Measurements from ENCODE around the gene TAF1D.
A peak's percentile ranks its signal among the peaks of the same experiment; 100 is the strongest.
"Not testable (repeated sequence)": the region's sequence is repeated elsewhere in the genome, so short reads cannot be mapped to it uniquely, and the experiment has no call there.

TAF1D gene, protein sequence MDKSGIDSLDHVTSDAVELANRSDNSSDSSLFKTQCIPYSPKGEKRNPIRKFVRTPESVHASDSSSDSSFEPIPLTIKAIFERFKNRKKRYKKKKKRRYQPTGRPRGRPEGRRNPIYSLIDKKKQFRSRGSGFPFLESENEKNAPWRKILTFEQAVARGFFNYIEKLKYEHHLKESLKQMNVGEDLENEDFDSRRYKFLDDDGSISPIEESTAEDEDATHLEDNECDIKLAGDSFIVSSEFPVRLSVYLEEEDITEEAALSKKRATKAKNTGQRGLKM

DNA sequence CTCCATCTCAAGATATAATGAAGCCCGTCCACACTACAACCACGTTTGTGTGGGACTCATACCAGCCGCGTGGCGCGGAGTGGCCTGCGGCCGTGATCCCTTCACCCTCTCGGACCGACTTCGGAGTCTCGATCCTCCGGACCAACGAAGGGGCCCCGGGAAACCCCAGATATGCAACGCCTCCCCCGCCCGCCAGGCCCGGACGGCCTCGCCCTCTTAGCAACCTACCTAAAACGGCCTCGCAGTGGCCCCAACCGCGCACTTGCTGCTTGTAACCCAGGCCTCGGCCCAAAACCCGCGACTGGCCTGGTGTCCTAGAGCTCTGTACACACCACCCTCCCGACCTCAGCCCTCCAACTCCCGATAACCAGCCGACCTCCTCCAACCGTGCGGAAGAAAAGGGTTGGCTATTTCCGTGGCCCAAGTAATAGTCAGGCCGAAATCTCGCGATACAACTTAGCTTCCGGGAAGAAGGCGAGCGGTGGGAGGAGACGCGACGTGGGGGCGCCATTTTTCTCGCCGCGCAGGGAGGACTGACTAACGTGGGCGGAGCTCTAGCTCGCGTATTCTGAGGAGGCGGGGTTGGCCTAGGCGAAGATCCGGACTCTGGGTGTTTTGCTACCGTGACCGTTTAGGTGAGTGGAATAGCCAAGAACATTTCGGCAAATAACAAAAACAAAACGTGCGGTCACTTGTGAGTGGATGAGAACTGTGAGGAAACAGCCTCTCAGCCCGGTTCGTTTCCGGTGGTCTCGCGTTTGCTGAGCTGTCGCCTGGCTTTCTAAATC, at the start of gene TAF1D, which contains the start of gene C11orf54:
Gene TAF1D (minus strand): TSS at position 402 of the 788 bp plus-strand sequence. CDS start 2,191 bp downstream, outside the sequence.
Gene C11orf54 (plus strand): TSS at position 579 of the 788 bp plus-strand sequence. CDS start 5,722 bp downstream, outside the sequence.
- H3K27me3 ChIP-seq (ENCODE audit: low read depth): no peaks in the 10 kb centered on the region
- peak within 1 kb of the TSS; percentile 93 for H3K4me3 ChIP-seq
- H3K9me3 ChIP-seq: no peaks in the 10 kb centered on the region
- peaks cover 40% of the 10 kb centered on the region for H3K4me1 ChIP-seq
- H3K36me3 ChIP-seq (replicated peaks): peaks cover 48% of the 10 kb centered on the region
- peak; percentile 96 to 98 for DNase-seq (ENCODE audit: low spot score in 2 of 2)
- in situ Hi-C loops (cut with MboI; ENCODE audit: low sequenced_read_pairs): loop anchor here (5.0 to 25.0 kb wide), 2 partner anchors 41 to 396 kb away; partner anchors contain the start of genes MED17 and PANX1

DNA sequence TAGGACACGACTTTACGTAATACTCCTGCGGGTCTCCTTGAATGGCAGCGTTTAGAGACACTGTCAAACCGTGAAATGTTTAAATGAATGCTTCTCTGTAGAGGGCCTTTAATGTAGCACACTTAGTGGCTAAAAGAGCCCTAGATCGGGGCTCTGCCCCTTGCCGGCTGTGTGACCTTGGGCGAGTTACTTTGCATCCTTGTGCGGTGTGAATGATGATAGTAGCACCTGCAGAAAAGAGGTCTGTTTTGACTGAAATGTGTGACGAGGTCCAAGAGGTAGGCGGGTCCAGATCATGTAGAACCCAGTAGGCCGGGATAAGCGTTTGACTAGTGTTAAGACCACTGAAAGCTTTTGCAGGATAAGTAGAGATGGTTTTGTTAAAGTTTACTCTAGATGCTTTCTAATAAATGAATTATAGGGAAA, 43.7 kb upstream of the TAF1D start:
- Histone ChIP-seq H3K4me1 (peaks cover 6% of the 10 kb centered on the region; the same call in 1 of the 2 replicates), H3K9me3 (no peaks in the 10 kb centered on the region), H3K36me3 (replicated peaks) (peaks cover 25% of the 10 kb centered on the region), H3K27me3 (ENCODE audit: low read depth) (no peaks in the 10 kb centered on the region), H3K4me3 (peak overlapping the region; percentile 78)
- DNase-seq (ENCODE audit: low spot score in 2 of 2): peak; percentile 23 to 27
- in situ Hi-C loops (cut with MboI; ENCODE audit: low sequenced_read_pairs): loop anchor here (5.0 kb wide), 1 partner anchor 43 kb away; the partner anchor contains the start of genes C11orf54 and TAF1D

DNA sequence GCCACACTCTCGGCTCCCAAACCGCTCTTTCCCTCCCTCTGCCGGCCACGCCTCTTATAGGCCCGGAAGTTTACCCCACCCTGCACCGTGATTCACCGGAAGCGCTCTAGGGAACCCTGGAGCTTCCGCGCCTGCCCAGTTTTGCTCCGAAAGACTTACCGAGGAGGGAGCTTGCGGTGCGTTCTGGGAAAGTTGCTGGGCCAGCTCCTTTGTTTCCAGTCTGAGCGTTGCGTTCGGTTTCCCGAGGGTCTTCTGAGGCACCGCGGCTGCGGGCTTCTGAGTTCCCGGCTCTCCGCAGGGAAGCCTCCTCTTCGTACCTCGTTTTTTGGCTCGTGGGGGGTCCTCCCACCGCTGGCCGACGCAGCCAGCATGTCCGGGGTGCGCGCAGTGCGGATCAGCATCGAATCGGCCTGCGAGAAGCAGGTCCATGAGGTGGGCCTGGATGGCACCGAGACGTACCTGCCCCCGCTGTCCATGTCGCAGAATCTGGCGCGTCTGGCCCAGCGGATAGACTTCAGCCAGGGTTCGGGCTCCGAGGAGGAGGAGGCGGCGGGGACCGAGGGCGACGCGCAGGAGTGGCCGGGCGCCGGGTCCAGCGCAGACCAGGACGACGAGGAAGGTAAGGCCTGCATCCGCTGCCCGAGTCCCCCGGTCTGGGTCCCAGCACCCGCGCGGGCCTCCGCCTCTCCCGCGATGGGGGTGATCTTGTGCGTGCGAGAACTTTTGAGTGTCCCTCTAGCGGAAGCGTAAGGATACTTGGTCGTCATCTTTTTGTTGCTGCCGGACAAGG, 43.0 kb upstream of the TAF1D start, which contains the start of gene MED17:
Gene MED17 (plus strand): TSS at position 138 of the 790 bp plus-strand sequence. CDS start 232 bp downstream, at position 370.
- DNase-seq (ENCODE audit: low spot score in 2 of 2): peak; percentile 93 to 96
- Histone ChIP-seq H3K4me1 (peaks cover 6% of the 10 kb centered on the region; the same call in 1 of the 2 replicates), H3K27me3 (ENCODE audit: low read depth) (no peaks in the 10 kb centered on the region), H3K36me3 (replicated peaks) (peaks cover 20% of the 10 kb centered on the region), H3K9me3 (no peaks in the 10 kb centered on the region), H3K4me3 (peak within 1 kb of the TSS; percentile 78)
- in situ Hi-C loops (cut with MboI; ENCODE audit: low sequenced_read_pairs): loop anchor here (5.0 kb wide), 1 partner anchor 42 kb away; the partner anchor contains the start of genes C11orf54 and TAF1D

DNA sequence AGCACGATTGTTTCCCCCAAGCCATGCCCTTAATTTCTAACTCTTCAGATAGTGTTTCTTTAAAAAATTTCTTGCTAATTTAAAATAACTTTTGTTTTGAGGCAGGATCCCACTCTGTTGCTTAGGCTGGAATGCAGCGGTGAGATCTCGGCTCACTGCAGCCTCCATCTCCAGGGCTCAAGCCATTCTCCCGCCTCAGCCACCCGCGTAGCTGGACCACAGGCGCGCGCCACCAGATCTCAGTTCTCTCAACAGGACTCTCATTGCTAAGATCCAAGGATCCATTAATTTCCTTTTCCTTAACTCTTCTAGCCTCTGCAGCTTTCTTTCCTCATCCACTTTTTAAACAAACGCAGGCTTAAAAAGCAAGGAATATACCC, 42.5 kb upstream of the TAF1D start:
- in situ Hi-C loops (cut with MboI; ENCODE audit: low sequenced_read_pairs): loop anchor here (5.0 kb wide), 1 partner anchor 41 kb away; the partner anchor contains the start of genes C11orf54 and TAF1D
- peaks cover 6% of the 10 kb centered on the region; the same call in 1 of the 2 replicates for H3K4me1 ChIP-seq
- H3K36me3 ChIP-seq (replicated peaks): peaks cover 15% of the 10 kb centered on the region
- DNase-seq (ENCODE audit: low spot score in 2 of 2): no peak
- no peaks in the 10 kb centered on the region for H3K27me3 ChIP-seq (ENCODE audit: low read depth)
- peak overlapping the region; percentile 78 for H3K4me3 ChIP-seq
- no peaks in the 10 kb centered on the region for H3K9me3 ChIP-seq

DNA sequence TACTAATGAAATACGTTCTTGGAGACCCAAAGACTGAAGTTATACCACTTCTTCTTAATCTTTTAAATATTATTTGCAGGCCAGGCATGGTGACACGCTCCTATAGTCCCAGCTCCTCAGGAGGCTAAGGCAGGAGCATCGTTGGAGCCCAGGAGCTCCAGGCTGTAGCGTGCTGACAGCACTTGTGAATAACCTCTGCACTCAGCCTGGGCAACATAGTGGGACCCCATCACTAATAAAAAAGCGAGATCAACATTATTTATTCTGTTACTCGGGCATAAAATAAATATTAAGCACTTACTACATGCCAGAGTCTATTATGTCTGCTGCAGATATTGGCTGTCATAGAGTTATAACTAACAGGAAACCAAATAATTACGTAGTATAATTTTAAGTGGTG, 42.1 kb upstream of the TAF1D start:
- peaks cover 12% of the 10 kb centered on the region for H3K36me3 ChIP-seq (replicated peaks)
- no peaks in the 10 kb centered on the region for H3K27me3 ChIP-seq (ENCODE audit: low read depth)
- no peak for DNase-seq (ENCODE audit: low spot score in 2 of 2)
- no peaks in the 10 kb centered on the region for H3K9me3 ChIP-seq
- H3K4me1 ChIP-seq: peaks cover 6% of the 10 kb centered on the region; the same call in 1 of the 2 replicates
- peak overlapping the region; percentile 78 for H3K4me3 ChIP-seq
- in situ Hi-C loops (cut with MboI; ENCODE audit: low sequenced_read_pairs): loop anchor here (5.0 kb wide), 1 partner anchor 41 kb away; the partner anchor contains the start of genes C11orf54 and TAF1D

DNA sequence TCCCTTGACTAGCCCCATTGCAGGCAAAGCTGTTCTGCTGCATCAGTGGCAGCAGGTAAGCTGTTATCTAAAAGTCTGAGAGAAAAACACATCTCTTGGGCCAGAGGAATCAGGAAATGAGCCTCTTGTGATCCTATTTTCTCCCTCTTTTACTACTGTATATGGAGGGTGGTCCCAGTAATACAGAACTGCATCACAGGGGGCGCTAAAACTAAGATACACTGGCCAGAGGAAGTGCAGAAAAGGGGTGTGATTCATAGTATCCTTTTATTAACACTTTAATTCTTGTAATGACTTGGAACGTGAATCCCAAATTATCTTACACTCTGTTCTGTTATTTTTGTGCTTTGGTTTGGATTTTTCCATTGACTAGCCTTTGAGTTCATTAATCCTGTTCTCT, 34.0 kb upstream of the TAF1D start:
- peak in 1 of 2 experiments; percentile 69 for DNase-seq (ENCODE audit: low spot score in 2 of 2)
- no peaks in the 10 kb centered on the region for H3K36me3 ChIP-seq (replicated peaks)
- H3K4me3 ChIP-seq: no peak overlapping the region
- in situ Hi-C loops (cut with MboI; ENCODE audit: low sequenced_read_pairs): no loop called here
- no peaks in the 10 kb centered on the region for H3K4me1 ChIP-seq
- H3K9me3 ChIP-seq: no peaks in the 10 kb centered on the region
- H3K27me3 ChIP-seq (ENCODE audit: low read depth): no peaks in the 10 kb centered on the region

DNA sequence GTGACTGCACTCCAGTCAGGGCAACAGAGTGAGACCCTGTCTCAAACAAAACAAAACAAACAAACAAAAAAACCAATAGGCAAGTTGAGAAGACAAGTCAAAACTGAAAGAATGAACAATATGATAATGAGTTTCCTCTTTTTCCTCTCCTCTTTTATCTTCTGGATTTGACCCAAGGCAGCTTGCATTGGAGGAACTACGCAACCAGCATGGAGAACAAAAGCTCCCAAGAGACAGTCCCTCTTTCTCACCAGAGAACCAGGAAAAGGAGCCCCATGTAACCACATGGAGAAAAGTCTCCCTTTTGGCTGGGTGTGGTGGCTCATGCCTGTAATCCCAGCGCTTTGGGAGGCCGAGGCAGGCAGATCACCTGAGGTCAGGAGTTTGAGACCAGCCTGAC, 33.3 kb upstream of the TAF1D start:
- H3K36me3 ChIP-seq (replicated peaks); in situ Hi-C loops (cut with MboI; ENCODE audit: low sequenced_read_pairs); H3K9me3 ChIP-seq; H3K4me1 ChIP-seq; H3K27me3 ChIP-seq (ENCODE audit: low read depth); H3K4me3 ChIP-seq; DNase-seq (ENCODE audit: low spot score in 2 of 2): not testable (repeated sequence)

DNA sequence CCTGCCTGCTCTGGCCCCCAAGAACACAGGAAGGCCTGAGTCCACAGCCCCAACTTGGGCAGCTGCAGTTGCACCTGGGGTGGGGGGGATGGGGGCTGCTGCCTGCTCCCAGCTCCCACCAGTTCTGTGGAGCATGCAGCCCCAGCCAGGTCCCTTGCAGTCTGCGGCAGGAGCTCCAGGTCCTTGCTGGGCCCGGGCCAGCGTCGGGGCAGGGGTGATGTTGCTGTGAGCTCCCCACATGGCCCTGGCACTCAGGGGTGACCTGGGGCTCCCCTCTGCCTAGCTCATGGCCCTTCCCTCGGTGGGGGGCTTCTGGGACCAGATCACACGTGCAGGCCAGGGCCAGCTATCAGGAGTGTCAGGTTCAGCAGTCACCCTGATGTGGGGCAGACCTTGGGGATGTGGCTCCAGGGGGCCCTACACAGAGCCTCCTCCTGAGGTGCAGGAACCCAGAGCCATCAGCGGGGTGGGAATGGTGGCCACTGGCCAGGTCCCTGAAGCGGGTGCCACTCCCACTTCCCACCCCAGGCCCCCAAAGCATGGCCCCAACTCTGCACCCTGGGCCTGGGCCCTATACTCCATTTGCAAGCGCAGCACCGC, 32.4 kb upstream of the TAF1D start:
- H3K27me3 ChIP-seq (ENCODE audit: low read depth): no peaks in the 10 kb centered on the region
- no peak for DNase-seq (ENCODE audit: low spot score in 2 of 2)
- in situ Hi-C loops (cut with MboI; ENCODE audit: low sequenced_read_pairs): no loop called here

DNA sequence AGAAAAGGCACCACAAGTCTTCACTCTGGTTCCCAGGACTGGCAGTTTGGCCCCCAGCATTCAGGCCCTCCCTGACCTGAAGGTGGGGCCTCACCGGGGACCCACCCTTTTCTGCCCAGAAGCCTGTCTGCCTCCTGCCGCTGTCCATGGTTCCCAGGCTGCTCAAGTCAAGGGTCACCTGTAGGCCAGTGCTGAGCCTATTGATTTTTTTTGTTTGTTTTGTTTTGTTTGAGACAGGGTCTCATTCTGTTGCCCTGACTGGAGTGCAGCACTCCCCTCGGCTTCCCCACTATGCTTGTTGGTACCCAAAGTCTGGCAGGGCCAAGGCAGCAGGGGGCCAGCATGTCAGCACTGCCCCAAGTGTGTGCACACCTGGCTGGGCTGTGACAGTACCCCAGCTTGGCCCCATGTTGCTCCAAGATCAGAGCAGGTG, 31.8 kb upstream of the TAF1D start:
- no peak for DNase-seq (ENCODE audit: low spot score in 2 of 2)
- H3K4me1 ChIP-seq: no peaks in the 10 kb centered on the region
- no peak overlapping the region for H3K4me3 ChIP-seq
- no peaks in the 10 kb centered on the region for H3K9me3 ChIP-seq
- in situ Hi-C loops (cut with MboI; ENCODE audit: low sequenced_read_pairs): no loop called here
- H3K27me3 ChIP-seq (ENCODE audit: low read depth): no peaks in the 10 kb centered on the region
- no peaks in the 10 kb centered on the region for H3K36me3 ChIP-seq (replicated peaks)

More for the DNA sequence above, 32.4 kb upstream of the TAF1D start:
- H3K4me3 ChIP-seq: no peak overlapping the region
- no peaks in the 10 kb centered on the region for H3K4me1 ChIP-seq
- H3K9me3 ChIP-seq: no peaks in the 10 kb centered on the region
- no peaks in the 10 kb centered on the region for H3K36me3 ChIP-seq (replicated peaks)

DNA sequence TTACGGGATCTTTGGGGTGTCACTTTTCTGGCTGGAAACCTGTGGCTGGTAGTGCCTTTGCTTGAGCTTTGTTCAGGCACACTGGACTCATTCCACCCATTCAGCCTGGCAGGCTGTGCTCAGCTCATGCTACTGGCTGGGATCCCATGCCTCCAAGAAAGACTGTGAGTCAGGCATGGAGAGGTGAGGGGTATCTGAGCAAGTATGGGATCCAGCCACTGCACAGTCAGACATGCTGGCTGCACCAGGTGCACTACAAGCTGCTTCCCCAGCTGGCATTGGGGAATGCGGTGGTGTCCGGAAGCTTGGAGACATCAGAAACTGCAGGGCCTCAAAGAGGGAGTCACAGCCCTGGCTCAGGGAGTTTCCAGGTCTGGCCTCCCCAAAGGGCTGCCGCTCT, 30.8 kb upstream of the TAF1D start:
- DNase-seq (ENCODE audit: low spot score in 2 of 2): no peak
- H3K4me3 ChIP-seq: no peak overlapping the region
- H3K9me3 ChIP-seq: no peaks in the 10 kb centered on the region
- in situ Hi-C loops (cut with MboI; ENCODE audit: low sequenced_read_pairs): no loop called here
- no peaks in the 10 kb centered on the region for H3K27me3 ChIP-seq (ENCODE audit: low read depth)
- no peaks in the 10 kb centered on the region for H3K4me1 ChIP-seq
- no peaks in the 10 kb centered on the region for H3K36me3 ChIP-seq (replicated peaks)

DNA sequence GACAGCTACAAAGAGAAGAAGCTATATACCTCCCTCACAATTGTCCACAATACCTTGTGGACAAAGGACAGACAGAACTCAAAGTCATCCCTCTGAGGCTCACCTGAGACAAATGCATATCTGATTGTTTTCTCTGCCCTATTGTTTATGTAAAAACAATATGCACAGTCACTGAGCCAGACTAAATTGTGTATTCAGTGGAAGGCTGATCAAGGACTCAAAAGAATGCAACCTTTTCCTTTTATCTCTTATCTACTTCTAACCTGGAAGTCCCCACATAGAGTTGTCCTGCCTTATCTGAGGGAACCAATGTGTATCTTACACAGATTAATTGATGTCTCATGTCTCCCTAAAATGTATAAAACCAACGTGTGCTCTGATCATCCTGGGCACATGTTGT, 28.9 kb upstream of the TAF1D start:
- no peak for DNase-seq (ENCODE audit: low spot score in 2 of 2)
- no peak overlapping the region for H3K4me3 ChIP-seq
- no peaks in the 10 kb centered on the region for H3K27me3 ChIP-seq (ENCODE audit: low read depth)
- no peaks in the 10 kb centered on the region for H3K9me3 ChIP-seq
- no peaks in the 10 kb centered on the region; the same call in 1 of the 2 replicates for H3K36me3 ChIP-seq (replicated peaks)
- no peaks in the 10 kb centered on the region for H3K4me1 ChIP-seq
- in situ Hi-C loops (cut with MboI; ENCODE audit: low sequenced_read_pairs): no loop called here

DNA sequence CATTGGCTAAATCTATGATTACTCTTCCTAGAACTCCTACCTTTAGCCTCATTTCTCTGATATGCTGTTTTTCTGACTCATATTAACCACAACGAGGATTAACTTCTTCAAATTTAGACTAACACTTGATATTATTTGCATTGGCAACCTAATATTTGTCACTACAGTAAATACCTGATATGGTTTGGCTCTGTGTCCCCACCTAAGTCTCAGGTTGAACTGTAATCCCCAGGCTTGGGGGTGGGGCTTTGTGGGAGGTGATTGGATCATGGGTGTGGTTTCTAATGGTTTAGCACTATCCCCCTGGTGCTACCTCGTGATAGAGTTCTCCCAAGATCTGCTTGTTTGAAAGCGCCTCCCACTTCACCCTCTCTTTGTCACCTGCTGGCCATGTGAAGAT, 25.7 kb upstream of the TAF1D start:
- in situ Hi-C loops (cut with MboI; ENCODE audit: low sequenced_read_pairs): no loop called here

DNA sequence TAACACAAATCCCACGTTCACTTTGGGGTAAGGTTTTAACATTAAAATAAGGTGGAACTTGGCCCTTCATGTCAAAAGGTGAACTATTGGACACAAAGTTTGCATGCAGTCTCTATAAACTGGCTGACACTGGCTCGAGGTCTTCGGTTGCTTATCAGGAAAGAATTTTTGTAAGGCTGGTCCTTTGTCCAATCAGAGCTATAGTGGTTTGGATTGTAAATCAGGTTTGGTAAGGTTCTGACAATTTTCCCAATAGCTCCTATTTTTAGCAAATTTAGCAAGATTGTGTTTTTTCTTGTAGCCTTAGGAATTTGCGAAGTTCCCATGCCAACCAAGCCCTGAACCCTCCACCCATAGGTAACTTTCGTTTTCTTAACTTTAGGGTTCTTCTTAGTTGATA, 25.2 kb upstream of the TAF1D start:
- H3K9me3 ChIP-seq: no peaks in the 10 kb centered on the region
- no peak overlapping the region for H3K4me3 ChIP-seq
- in situ Hi-C loops (cut with MboI; ENCODE audit: low sequenced_read_pairs): no loop called here
- H3K27me3 ChIP-seq (ENCODE audit: low read depth): no peaks in the 10 kb centered on the region
- H3K36me3 ChIP-seq (replicated peaks): peaks cover 8% of the 10 kb centered on the region
- H3K4me1 ChIP-seq: no peaks in the 10 kb centered on the region
- DNase-seq (ENCODE audit: low spot score in 2 of 2): no peak

More for the DNA sequence above, 25.7 kb upstream of the TAF1D start:
- no peaks in the 10 kb centered on the region for H3K27me3 ChIP-seq (ENCODE audit: low read depth)
- no peaks in the 10 kb centered on the region for H3K4me1 ChIP-seq
- no peak for DNase-seq (ENCODE audit: low spot score in 2 of 2)
- H3K36me3 ChIP-seq (replicated peaks): peaks cover 8% of the 10 kb centered on the region
- H3K9me3 ChIP-seq: no peaks in the 10 kb centered on the region
- no peak overlapping the region for H3K4me3 ChIP-seq

All from HAP-1 (cell line).